SH-SY5Y (cell line): Measurements from ENCODE around the gene ABCB10.

Experiments
- GATA2 ChIP-seq: IDR thresholded peaks from 2 replicates; pipeline ENCODE4 v1.6.1; 2011; ENCODE audit warnings: mild to moderate bottlenecking, low read depth, low read length
- GATA3 ChIP-seq: IDR thresholded peaks from 2 replicates; pipeline ENCODE4 v1.6.1; 2011; ENCODE audit warnings: low read depth, mild to moderate bottlenecking, low read length, moderate library complexity

DNA sequence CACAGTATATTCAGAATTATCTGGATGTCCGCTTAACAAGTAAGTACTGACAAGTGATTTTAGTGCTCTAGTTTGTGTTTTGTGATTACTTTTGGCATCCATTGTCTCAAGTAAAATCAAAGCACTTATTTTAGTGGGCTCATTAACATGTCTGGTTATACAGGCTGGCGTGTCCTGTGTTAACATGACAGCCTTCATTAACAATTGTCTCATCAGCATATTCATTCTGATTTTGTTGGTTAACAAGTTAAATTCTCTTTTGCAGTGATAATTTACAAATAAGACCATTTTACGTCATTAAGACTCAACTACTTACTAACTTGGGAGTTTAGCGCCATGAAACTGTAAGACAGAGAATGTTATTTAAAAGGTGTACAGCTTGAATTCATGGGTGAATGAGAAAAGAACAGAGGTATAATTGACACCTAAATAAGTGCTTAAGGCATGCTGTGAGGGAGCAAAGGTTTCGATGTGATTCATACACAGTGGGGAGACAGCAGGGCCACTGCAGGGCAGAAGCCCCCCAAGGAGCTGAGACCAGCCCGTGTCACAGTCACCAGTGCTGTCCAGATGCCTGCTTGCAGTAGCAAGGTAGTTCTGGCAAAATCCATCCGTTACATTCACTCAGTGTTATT, 45.0 kb upstream of the ABCB10 start:
- TF ChIP-seq GATA3 (no peak), GATA2 (no peak)
